SK-N-SH treated with all-trans-retinoic acid at 6 μM for 48 hours (cell line): ENCODE data around the gene HEXIM1.

ENCODE experiments used
- ATAC-seq: fragments of 200-7000 bp; cut with Tn5 transposase; 3 replicates; pipeline ENCODE4 v1.9.1; 2020; ENCODE audit warnings: mild to moderate bottlenecking, moderate library complexity
- ARNTL ChIP-seq: fragments of 450-650 bp; formaldehyde crosslinking; IDR thresholded peaks from 2 replicates; pipeline ENCODE4 v1.5.0; 2020; ENCODE audit warnings: low read depth, mild to moderate bottlenecking, moderate library complexity, borderline replicate concordance
- BACH2 ChIP-seq: fragments of 250-450 bp; sonication (Bioruptor Pico); IDR thresholded peaks from 2 replicates; pipeline ENCODE4 v1.9.0; 2021; ENCODE audit warnings: mild to moderate bottlenecking, borderline replicate concordance
- ESRRG ChIP-seq: fragments of 250-450 bp; sonication (Bioruptor Pico); IDR thresholded peaks from 2 replicates; pipeline ENCODE4 v1.6.1; 2021; ENCODE audit warnings: mild to moderate bottlenecking
- GLIS3 ChIP-seq: fragments of 250-450 bp; sonication (Bioruptor Pico); IDR thresholded peaks from 2 replicates; pipeline ENCODE4 v1.5.0; 2020; ENCODE audit warnings: mild to moderate bottlenecking, moderate library complexity
- ISL1 ChIP-seq: fragments of 250-450 bp; sonication (Bioruptor Pico); IDR thresholded peaks from 2 replicates; pipeline ENCODE4 v2.1.2; 2022; ENCODE audit warnings: mild to moderate bottlenecking, moderate library complexity
- OSR1 ChIP-seq: fragments of 250-450 bp; sonication (Bioruptor Pico); IDR thresholded peaks from 2 replicates; pipeline ENCODE4 v1.8.0; 2022; ENCODE audit warnings: moderate library complexity, mild to moderate bottlenecking, inconsistent platforms
- PATZ1 ChIP-seq: fragments of 250-450 bp; sonication (Bioruptor Pico); IDR thresholded peaks from 2 replicates; pipeline ENCODE4 v1.8.0; 2020; ENCODE audit warnings: mild to moderate bottlenecking, moderate library complexity, borderline replicate concordance
- POU6F1 ChIP-seq: fragments of 250-450 bp; sonication (Bioruptor Pico); IDR thresholded peaks from 2 replicates; pipeline ENCODE4 v1.8.0; 2021; ENCODE audit warnings: low read depth, mild to moderate bottlenecking, moderate library complexity, borderline replicate concordance
- PPARA ChIP-seq: fragments of 250-450 bp; sonication (Bioruptor Pico); IDR thresholded peaks from 2 replicates; pipeline ENCODE4 v1.5.0; 2020; ENCODE audit warnings: mild to moderate bottlenecking, borderline replicate concordance
- RARB ChIP-seq: fragments of 250-450 bp; sonication (Bioruptor Pico); IDR thresholded peaks from 2 replicates; pipeline ENCODE4 v1.8.0; 2021; ENCODE audit warnings: mild to moderate bottlenecking, moderate library complexity
- SNAI2 ChIP-seq: fragments of 250-450 bp; sonication (Bioruptor Pico); IDR thresholded peaks from 2 replicates; pipeline ENCODE4 v1.5.0; 2020; ENCODE audit warnings: mild to moderate bottlenecking, moderate library complexity
- TOX ChIP-seq: fragments of 250-450 bp; sonication (Bioruptor Pico); IDR thresholded peaks from 2 replicates; pipeline ENCODE4 v1.8.0; 2021; ENCODE audit warnings: mild to moderate bottlenecking, moderate library complexity, borderline replicate concordance
- ZC3H10 ChIP-seq: fragments of 250-450 bp; sonication (Bioruptor Pico); IDR thresholded peaks from 2 replicates; pipeline ENCODE4 v1.5.1; 2021; ENCODE audit warnings: mild to moderate bottlenecking, moderate library complexity
- ZFP3 ChIP-seq: fragments of 250-450 bp; sonication (Bioruptor Pico); IDR thresholded peaks from 2 replicates; pipeline ENCODE4 v1.5.0; 2020; ENCODE audit warnings: mild to moderate bottlenecking, moderate library complexity
- ZFP30 ChIP-seq: fragments of 450-650 bp; formaldehyde crosslinking; IDR thresholded peaks from 2 replicates; pipeline ENCODE4 v1.5.0; 2022; ENCODE audit warnings: mild to moderate bottlenecking, moderate library complexity
- ZNF565 ChIP-seq: fragments of 450-650 bp; formaldehyde crosslinking; conservative IDR thresholded peaks from 2 replicates; pipeline ENCODE4 v1.5.0; 2020; ENCODE audit warnings: low read depth, mild to moderate bottlenecking, moderate library complexity
- ZNF8 ChIP-seq: fragments of 450-650 bp; formaldehyde crosslinking; IDR thresholded peaks from 2 replicates; pipeline ENCODE4 v1.5.0; 2020; ENCODE audit warnings: mild to moderate bottlenecking, moderate library complexity
- TF ChIP-seq, protein P1 (sequence below): fragments of 250-450 bp; sonication (Bioruptor Pico); IDR thresholded peaks from 2 replicates; pipeline ENCODE4 v1.5.0; 2020; ENCODE audit warnings: mild to moderate bottlenecking, moderate library complexity
- TF ChIP-seq, protein P2 (sequence below): fragments of 250-450 bp; sonication (Bioruptor Pico); IDR thresholded peaks from 2 replicates; pipeline ENCODE4 v1.5.1; 2021; ENCODE audit warnings: mild to moderate bottlenecking, moderate library complexity
- TF ChIP-seq, protein P3 (sequence below): fragments of 250-450 bp; sonication (Bioruptor Pico); IDR thresholded peaks from 2 replicates; pipeline ENCODE4 v1.5.1; 2020; ENCODE audit warnings: low read depth, mild to moderate bottlenecking, moderate library complexity

The HEXIM1 gene

GRCh38 chr17:45128989-45129388, 19.3 kb upstream of the HEXIM1 start:
- no peak for TF ChIP-seq ZFP3 (CRISPR knock-in tag)
- TF ChIP-seq PATZ1 (CRISPR knock-in tag), result no peak
- no peak for TF ChIP-seq ZNF565 (CRISPR knock-in tag)
- TF ChIP-seq ZNF8 (CRISPR knock-in tag), result no peak
- TF ChIP-seq ISL1 (CRISPR knock-in tag), result no peak
- TF ChIP-seq RARB (CRISPR knock-in tag), result no peak
- no peak for TF ChIP-seq BACH2 (CRISPR knock-in tag)
- no peak for TF ChIP-seq ARNTL
- no peak for TF ChIP-seq PPARA (CRISPR knock-in tag)
- no peak for TF ChIP-seq POU6F1 (CRISPR knock-in tag)
- TF ChIP-seq ESRRG (CRISPR knock-in tag), result no peak
- TF ChIP-seq OSR1 (CRISPR knock-in tag), result no peak
- TF ChIP-seq, protein P1, sequence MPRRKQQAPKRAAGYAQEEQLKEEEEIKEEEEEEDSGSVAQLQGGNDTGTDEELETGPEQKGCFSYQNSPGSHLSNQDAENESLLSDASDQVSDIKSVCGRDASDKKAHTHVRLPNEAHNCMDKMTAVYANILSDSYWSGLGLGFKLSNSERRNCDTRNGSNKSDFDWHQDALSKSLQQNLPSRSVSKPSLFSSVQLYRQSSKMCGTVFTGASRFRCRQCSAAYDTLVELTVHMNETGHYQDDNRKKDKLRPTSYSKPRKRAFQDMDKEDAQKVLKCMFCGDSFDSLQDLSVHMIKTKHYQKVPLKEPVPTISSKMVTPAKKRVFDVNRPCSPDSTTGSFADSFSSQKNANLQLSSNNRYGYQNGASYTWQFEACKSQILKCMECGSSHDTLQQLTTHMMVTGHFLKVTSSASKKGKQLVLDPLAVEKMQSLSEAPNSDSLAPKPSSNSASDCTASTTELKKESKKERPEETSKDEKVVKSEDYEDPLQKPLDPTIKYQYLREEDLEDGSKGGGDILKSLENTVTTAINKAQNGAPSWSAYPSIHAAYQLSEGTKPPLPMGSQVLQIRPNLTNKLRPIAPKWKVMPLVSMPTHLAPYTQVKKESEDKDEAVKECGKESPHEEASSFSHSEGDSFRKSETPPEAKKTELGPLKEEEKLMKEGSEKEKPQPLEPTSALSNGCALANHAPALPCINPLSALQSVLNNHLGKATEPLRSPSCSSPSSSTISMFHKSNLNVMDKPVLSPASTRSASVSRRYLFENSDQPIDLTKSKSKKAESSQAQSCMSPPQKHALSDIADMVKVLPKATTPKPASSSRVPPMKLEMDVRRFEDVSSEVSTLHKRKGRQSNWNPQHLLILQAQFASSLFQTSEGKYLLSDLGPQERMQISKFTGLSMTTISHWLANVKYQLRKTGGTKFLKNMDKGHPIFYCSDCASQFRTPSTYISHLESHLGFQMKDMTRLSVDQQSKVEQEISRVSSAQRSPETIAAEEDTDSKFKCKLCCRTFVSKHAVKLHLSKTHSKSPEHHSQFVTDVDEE (CRISPR knock-in tag), result no peak
- no peak for TF ChIP-seq ZC3H10
- TF ChIP-seq TOX (CRISPR knock-in tag), result no peak
- TF ChIP-seq, protein P2, sequence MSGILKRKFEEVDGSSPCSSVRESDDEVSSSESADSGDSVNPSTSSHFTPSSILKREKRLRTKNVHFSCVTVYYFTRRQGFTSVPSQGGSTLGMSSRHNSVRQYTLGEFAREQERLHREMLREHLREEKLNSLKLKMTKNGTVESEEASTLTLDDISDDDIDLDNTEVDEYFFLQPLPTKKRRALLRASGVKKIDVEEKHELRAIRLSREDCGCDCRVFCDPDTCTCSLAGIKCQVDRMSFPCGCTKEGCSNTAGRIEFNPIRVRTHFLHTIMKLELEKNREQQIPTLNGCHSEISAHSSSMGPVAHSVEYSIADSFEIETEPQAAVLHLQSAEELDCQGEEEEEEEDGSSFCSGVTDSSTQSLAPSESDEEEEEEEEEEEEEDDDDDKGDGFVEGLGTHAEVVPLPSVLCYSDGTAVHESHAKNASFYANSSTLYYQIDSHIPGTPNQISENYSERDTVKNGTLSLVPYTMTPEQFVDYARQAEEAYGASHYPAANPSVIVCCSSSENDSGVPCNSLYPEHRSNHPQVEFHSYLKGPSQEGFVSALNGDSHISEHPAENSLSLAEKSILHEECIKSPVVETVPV (CRISPR knock-in tag), result no peak
- TF ChIP-seq, all 23 proteins: peak for 0
- ATAC-seq, result no peak

GRCh38 chr17:45129426-45129939, 18.8 kb upstream of the HEXIM1 start:
- no peak for TF ChIP-seq GLIS3 (CRISPR knock-in tag)
- TF ChIP-seq ZNF8 (CRISPR knock-in tag), result no peak
- TF ChIP-seq PATZ1 (CRISPR knock-in tag), result no peak
- TF ChIP-seq, protein P3, sequence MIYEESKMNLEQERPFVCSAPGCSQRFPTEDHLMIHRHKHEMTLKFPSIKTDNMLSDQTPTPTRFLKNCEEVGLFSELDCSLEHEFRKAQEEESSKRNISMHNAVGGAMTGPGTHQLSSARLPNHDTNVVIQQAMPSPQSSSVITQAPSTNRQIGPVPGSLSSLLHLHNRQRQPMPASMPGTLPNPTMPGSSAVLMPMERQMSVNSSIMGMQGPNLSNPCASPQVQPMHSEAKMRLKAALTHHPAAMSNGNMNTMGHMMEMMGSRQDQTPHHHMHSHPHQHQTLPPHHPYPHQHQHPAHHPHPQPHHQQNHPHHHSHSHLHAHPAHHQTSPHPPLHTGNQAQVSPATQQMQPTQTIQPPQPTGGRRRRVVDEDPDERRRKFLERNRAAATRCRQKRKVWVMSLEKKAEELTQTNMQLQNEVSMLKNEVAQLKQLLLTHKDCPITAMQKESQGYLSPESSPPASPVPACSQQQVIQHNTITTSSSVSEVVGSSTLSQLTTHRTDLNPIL (CRISPR knock-in tag), result no peak
- TF ChIP-seq OSR1 (CRISPR knock-in tag), result no peak
- TF ChIP-seq, protein P1 (CRISPR knock-in tag), result no peak
- TF ChIP-seq SNAI2 (CRISPR knock-in tag), result no peak
- TF ChIP-seq, protein P2 (CRISPR knock-in tag), result no peak
- no peak for TF ChIP-seq ZC3H10
- no peak for TF ChIP-seq ARNTL
- TF ChIP-seq BACH2 (CRISPR knock-in tag), result no peak
- TF ChIP-seq POU6F1 (CRISPR knock-in tag), result no peak
- TF ChIP-seq PPARA (CRISPR knock-in tag), result no peak
- TF ChIP-seq TOX (CRISPR knock-in tag), result no peak
- TF ChIP-seq ESRRG (CRISPR knock-in tag), result no peak
- no peak for TF ChIP-seq ZFP30 (CRISPR knock-in tag)
- ATAC-seq, result no peak
